Gastroesophageal sphincter (tissue), 3 donors: ENCODE results near the gene CNEP1R1.

Experiments used
- EP300 ChIP-seq: sonication (generic); formaldehyde crosslinking; IDR thresholded peaks from one replicate; pipeline ENCODE4 v1.6.1; 2017; ENCODE audit warnings: antibody characterized with exemption, mild to moderate bottlenecking
- POLR2A ChIP-seq, 2 donors: fragments of 450-650 bp; IDR thresholded peaks; one replicate each; pipeline ENCODE4 v1.6.1; 2017; ENCODE audit warnings: antibody characterized with exemption in 2 of 2, mild to moderate bottlenecking in 2 of 2, moderate library complexity in 1 of 2
- TF ChIP-seq, protein P1 (sequence below), 4 experiments: fragments of 200-600 bp in 2 of 4; fragments of 450-650 bp in 2 of 4; sonication (generic) in 1 of 4; IDR thresholded peaks; one replicate each; pipeline ENCODE4 v1.5.1; 2017 to 2019; ENCODE audit warnings: antibody characterized with exemption in 4 of 4, mild to moderate bottlenecking in 2 of 4, moderate library complexity in 2 of 4

- TF ChIP-seq, protein P1, sequence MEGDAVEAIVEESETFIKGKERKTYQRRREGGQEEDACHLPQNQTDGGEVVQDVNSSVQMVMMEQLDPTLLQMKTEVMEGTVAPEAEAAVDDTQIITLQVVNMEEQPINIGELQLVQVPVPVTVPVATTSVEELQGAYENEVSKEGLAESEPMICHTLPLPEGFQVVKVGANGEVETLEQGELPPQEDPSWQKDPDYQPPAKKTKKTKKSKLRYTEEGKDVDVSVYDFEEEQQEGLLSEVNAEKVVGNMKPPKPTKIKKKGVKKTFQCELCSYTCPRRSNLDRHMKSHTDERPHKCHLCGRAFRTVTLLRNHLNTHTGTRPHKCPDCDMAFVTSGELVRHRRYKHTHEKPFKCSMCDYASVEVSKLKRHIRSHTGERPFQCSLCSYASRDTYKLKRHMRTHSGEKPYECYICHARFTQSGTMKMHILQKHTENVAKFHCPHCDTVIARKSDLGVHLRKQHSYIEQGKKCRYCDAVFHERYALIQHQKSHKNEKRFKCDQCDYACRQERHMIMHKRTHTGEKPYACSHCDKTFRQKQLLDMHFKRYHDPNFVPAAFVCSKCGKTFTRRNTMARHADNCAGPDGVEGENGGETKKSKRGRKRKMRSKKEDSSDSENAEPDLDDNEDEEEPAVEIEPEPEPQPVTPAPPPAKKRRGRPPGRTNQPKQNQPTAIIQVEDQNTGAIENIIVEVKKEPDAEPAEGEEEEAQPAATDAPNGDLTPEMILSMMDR (IDR thresholded peaks at IDR 0.05), result no peak
- TF ChIP-seq POLR2A (IDR thresholded peaks at IDR 0.05), result no peak
- no peak for TF ChIP-seq EP300
Observed at GRCh38 chr16:50059111-50059510, 34.1 kb downstream of the CNEP1R1 start.
